IPS-NIHi11 (cell line): ENCODE measurements around the gene ZDHHC24.
A peak's percentile ranks its signal among the peaks of the same experiment; 100 is the strongest.

Experiments used
- DNase-seq: peaks from one replicate; pipeline ENCODE4 v3.0.0; 2012; ENCODE audit warnings: mixed read lengths, low spot score

The ZDHHC24 gene

DNA sequence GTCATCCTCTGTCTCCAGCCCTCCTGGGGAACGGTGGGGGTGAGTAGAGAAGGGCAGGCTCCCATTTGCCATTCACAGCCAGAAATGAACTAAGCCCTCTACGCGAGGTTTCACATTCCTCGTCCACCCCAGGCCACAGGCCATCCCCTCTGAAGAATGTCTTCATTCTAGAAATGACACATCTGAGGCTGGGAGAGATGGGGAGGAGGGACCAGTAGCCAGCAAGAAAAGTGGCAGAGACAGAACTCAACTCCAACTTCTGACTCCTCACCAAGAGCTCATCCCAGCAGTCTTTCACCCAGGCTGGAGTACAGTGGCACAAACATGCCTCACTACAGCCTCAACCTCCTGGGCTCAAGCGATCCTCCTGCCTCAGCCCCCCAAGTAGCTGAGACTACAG, 19.1 kb upstream of the ZDHHC24 start:
- DNase-seq = no peak

DNA sequence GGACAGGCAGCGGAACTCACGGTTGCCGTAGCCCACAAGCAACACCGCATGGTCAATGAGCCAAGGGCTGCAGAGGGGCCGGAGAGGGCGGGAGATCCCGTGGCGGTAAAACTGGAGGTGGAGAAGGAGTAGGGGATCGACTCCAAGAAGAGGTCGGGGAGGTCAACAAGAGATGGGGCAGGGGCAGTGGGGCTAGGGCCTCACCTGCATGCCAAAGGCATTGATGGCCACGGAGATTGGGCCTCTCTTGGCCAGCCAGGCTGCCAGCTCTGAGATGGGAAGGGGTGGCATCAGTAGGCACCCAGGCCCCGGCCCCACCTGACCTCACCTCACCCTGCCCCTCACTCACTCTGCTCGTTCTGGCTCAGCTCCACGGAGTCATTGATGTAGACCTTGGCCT, 18.7 kb upstream of the ZDHHC24 start:
- peak; percentile 7 for DNase-seq

DNA sequence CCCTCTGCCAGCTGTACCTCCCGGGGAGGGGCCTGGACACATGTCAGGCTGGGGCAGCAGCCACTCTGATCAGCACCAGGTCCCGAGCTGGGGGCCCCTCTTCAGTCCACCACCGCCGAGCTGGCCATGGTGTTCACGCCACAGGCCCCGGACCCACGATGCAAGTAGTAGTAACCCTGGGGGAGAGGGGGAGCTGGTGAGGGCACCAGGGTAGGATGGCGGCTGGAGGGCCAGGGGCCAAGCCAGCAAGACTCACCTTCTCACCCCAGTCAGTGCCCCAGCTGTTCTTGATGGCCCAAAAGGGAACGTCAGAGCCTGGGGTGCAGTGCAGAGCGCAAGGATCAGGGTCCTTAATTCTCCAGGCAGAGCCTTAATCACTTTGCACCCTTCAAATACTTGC, 18.0 kb upstream of the ZDHHC24 start:
- peak; percentile 8 for DNase-seq

DNA sequence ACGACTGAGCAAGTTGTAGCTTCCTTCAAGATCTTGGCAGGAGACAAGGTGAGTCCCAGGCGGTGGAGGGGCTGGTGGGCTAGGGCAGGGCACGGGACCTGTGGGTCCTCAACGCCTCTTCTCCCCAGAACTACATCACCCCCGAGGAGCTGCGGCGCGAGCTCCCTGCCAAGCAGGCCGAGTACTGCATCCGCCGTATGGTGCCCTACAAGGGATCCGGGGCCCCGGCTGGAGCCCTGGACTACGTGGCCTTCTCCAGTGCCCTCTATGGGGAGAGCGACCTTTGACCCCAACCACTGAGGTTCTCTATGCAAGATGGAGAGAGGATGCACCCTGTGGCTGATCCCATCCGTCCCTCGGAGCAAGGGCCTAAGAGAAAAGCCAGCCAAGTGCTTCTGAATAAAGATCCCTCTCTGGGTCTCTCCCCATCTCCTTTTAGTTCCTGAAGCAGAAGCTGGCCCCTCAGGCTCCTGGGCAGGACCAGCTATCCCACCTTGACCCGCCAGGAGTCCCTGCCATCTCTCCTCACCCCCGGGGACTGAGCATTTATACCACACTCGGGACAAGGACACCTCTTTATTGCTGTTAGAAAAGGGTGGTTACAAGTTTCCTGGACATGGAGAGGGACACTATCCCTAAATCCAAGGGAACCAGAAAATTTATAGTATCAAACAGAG, 17.2 kb upstream of the ZDHHC24 start:
- DNase-seq = peak; percentile 10

DNA sequence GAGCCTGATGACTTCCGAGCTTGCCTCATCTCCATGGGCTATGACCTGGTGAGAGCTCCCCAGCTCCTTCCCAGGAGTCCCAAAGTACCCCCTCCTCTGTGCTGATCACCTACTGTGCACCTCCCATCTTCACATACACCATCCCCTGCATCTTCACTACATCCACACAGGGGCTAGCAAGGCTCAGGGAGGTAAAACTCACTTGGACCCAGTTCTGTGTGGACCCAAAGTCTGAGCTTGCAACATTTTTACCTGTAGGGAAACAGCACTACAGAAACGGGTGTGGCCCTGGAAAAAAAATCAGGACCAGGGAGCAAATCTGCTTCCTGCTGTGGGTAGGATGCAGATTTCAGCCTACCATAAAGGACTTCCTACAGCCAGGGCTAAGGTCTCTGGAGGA, 16.4 kb upstream of the ZDHHC24 start:
- DNase-seq = no peak

DNA sequence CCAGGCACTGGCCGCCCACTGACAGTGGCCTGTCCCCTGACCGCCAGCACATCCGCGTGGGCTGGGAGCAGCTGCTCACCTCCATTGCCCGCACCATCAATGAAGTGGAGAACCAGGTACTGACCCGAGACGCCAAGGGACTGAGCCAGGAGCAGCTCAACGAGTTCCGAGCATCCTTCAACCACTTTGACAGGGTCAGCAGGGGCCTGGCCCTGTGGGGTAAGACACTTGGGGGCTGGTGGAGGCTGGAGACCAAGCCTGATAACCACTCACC, 16.1 kb upstream of the ZDHHC24 start:
- DNase-seq = no peak

DNA sequence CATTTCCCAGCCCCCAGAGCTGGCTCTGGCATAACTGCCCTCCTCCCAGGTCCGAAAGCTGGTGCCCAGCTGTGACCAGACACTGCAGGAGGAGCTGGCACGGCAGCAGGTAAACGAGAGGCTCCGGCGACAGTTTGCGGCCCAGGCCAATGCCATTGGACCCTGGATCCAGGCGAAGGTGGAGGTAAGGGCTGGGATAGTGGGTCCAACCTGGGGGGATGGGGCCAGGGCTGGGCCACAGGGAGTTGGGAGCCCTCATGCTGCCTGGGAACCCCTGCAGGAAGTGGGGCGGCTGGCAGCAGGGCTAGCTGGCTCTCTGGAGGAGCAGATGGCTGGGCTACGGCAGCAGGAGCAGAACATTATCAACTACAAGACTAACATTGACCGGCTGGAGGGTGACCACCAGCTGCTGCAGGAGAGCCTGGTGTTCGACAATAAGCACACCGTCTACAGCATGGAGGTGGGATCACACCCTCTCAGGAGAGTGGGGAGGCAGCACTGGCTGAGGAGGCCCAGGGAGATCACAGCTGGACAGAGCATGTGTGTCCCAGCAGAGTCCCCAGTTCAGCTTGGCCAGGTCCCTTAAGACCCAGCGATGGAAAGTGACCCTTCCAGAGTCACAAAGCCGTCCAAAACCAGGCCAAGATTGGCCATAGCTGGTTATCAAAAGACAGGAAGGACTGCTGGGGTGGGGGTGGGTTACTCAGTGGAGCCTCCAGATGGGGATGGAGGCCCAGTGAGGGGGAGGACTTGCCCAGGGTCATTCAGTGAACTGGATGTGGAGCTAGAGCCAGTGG, 15.5 kb upstream of the ZDHHC24 start:
- no peak for DNase-seq

DNA sequence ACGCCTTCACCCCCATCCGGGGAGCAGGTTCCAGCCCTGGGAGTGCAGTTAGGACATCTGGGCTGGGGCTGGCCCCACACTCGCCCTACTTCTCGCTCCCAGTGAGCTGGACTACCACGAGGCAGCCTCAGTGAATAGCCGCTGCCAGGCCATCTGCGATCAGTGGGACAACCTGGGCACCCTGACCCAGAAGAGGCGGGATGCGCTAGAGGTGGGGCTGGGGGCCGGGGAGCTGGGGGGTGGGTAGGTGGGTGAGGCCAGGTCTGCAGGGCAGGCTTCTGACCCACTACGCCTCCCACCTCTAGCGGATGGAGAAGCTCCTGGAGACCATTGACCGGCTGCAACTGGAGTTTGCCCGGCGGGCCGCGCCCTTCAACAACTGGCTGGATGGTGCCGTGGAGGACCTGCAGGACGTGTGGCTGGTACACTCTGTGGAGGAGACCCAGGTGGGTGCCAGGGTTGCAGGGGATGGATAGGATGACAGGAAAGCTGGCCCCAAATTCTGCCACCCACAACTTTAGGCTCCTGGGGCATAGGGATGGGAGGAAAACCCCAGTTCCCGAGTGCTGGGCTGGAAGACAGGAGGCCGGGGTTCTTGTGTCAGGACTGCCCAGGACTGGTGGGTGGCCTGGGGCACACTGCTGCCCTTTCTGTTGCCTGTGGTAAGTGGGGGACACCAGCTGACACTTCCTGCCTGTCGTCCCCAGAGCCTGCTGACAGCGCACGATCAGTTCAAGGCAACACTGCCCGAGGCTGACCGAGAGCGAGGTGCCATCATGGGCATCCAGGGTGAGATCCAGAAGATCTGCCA, 14.2 kb upstream of the ZDHHC24 start:
- DNase-seq = no peak

DNA sequence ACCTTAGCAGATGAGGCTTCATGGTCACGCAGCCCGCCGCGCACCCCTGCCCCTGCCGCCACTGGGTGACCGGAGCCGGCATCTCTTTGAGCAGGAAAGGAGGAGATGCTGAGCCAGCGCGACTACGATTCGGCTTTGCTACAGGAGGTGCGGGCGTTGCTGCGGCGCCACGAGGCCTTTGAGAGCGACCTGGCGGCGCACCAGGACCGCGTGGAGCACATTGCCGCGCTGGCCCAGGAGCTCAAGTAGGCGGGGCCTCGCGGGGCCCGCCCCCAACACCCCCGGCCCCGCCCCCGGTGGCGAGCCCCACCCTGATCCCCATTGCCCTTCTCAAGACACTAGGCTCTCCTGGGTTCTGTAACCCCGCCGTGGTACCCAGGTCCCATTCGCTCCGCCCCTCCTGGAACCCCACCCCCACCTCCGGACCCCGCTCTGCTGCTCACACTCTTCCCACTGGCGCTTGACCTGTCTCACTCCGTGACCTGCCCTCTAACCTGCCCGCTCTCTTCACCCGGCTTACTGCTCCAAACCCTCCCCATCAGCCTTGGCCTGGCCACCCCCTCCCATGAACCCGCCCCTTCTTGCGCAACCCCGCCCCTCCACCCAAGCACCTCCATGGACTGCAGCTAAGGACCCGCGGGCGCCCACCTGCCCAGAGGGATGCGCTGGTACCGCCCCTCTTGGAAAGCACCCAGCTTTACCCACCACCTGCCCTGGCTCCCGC, 13.5 kb upstream of the ZDHHC24 start:
- peak; percentile 87 for DNase-seq

DNA sequence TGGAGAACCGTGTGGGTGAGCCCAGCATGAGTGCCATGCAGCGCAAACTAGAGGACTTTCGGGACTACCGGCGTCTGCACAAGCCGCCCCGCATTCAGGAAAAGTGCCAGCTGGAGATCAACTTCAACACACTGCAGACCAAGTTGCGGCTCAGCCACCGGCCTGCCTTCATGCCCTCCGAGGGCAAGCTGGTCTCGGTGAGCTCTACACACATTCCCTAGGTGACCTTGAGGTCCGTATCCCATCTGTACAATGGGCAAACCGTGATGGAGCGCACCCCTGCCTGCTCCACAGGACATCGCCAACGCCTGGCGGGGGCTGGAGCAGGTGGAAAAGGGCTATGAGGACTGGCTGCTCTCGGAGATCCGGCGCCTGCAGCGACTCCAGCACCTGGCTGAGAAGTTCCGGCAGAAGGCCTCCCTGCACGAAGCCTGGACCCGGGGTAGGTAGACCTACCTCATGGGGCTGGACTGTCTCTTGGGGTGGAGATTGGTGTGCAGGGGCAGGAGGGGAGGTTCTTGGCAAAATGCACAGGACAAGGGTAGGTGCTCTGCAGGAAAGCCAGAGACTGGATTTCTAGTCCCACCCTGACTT, 12.0 kb upstream of the ZDHHC24 start:
- DNase-seq = peak; percentile 10

DNA sequence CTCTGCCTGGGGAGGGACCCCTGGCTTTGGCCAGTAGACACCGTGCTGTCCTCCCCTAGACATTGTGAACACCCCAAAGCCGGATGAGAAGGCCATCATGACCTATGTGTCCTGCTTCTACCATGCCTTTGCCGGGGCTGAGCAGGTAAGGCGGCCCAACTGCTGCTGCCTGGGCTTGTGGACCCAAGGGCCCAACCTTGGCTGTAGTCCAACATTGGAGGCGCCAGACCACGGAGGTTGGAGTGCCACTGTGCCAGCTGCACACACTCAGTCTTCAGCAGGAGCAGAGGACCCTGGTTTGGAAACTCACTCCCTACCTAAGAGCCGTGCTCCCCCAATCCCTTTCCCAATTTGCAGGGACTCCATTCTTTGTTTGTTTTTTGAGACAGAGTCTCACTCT, 10.2 kb upstream of the ZDHHC24 start:
- no peak for DNase-seq

DNA sequence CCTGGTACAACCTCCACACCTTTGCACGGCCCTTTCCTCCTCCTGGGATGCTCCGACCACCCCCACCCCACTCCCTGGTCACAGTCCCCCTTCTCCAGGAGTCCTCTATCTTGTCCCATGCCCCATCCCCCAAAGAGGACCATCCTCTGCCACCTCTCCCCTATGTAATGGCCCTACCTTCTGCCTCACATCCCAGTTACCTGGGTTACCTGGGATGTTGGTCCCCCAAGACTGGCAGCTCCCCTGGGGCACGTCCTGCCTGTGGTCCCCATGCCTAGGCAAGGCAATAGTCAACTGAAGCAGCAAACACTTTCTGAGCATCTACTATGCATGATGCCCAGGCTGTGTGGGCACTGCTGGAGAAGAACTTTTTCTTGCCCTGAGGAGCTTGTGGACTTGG, 9.6 kb upstream of the ZDHHC24 start:
- no peak for DNase-seq

DNA sequence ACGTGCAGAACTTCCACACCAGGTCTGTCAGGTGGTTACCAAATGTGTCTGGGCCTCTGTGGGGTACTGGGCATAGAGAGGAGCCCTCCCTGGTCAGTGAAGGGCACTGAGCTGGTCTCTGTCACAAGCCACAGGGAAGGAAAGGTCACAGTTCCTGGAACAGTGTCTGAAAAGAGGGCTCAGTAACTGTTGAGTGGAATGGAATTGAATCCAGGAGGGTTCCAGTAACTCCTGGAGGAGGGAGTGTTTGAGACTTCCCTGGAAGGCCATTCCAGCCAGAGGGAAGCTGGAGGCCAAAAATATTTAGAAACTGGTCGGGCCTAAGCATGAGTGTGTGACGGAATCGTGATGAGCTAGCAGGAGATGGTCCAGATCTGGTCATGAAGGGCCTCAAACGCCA, 8.8 kb upstream of the ZDHHC24 start:
- no peak for DNase-seq

DNA sequence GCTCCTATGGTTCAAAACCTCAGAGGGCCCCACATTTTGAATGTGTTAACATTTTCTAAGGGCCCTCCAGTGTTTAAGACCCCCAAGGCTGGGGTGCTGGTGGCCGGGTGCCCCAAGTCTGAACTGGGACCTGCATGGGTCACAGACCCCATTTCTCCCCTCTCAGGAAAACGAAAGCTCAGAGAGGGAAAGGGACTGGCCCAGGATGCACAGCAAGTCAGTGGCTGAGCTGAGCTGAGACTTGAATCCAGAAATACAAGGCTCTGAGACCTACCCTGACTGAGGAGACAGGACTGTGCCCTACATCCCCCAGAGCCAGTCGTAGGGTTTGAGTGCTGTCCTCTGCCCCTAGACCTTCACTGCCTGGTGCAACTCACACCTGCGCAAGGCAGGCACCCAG, 5.0 kb upstream of the ZDHHC24 start:
- DNase-seq = no peak

DNA sequence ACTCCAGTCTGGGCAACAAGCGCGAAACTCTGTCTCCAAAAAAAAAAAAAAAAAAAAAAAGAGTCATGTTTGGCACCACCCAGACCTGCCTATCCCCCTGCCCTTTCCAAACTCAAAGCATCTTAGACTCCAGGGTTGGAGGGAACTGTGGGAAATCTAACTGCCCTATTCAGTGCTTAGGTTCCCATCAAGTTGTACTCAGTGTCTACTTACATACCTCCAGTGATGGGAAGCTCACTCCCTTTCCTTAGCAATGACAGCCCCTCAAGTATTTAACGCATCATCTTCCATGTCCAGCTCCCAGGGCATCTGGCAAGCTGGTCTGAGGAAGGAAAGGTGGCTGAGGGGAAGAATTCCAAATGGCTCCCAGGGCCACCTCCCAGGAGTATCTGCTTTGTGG, 3.8 kb upstream of the ZDHHC24 start:
- DNase-seq = no peak

DNA sequence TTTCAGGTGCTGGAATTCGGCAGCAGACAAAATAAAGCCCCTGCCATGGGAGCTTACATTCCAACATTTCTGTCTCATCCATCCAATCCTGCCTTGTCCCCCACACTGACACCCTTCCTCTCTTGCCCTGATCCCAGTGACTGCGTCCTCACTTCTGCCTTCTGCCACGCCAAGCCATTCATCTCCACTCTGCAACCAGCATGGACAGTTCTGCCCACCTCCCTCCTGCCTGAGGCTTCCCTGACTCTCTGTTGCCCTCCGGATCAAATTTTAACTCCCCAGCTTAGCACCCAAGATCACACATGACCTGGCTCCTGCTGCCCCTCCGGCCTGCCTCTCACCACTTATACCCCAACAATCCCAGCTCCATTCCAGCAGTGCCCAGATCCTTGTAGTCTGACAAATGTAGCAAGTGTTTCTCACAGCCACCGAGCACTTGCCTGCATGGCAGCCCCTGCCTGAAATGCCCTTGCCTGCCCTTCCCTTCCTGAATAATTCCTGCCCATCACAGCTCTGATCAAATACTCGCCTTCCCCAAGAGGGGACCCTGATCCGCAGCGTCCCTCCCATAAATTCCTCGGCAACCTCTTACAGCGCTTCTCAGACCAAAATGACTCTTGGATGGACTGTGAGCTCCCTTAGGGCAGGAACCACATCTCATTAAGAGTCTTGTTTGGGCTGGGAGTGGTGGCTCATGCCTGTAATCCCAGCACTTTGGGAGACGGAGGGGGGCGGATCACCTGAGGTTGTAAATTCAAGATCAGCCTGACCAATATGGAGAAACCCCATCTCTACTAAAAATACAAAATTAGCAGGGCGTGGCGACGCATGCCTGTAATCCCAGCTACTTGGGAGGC, 3.2 kb upstream of the ZDHHC24 start:
- no peak for DNase-seq

DNA sequence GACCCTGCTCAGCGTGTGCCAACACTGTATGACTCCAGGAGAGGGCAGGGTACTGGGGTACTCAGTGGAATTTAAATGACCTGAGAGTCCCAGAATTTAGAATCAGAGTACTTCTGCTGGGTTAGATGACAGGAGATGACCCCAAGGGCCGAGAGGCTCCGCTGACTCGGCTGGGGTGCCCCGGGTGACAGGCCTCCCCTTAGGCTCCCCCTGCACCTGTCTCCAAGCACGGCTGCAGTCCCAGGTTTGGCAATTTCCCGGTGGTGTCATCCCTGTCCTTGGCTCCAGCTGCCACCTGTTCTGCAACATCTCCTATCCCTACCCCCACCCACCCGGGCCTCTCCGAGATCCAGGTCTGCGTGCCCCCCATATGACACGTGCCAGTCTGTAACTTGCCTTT, 2.2 kb upstream of the ZDHHC24 start:
- no peak for DNase-seq

DNA sequence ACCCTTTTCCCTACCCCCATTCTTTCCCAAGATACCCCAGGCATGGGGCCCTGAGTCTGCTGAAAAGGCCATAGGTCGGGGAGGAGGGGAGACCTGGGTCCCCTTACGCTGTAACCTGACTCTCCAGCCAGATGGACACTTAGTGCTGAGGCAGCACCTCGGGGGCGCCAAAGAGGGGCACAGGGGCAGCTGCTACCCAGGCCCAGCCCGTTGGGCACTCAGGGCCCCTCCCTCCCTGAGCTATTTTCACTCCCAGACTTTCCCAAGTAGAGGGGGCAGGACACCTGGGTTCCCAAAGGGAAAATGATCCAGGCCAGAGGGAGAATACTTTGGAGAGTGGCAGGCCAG, 1.8 kb upstream of the ZDHHC24 start:
- peak; percentile 79 for DNase-seq

DNA sequence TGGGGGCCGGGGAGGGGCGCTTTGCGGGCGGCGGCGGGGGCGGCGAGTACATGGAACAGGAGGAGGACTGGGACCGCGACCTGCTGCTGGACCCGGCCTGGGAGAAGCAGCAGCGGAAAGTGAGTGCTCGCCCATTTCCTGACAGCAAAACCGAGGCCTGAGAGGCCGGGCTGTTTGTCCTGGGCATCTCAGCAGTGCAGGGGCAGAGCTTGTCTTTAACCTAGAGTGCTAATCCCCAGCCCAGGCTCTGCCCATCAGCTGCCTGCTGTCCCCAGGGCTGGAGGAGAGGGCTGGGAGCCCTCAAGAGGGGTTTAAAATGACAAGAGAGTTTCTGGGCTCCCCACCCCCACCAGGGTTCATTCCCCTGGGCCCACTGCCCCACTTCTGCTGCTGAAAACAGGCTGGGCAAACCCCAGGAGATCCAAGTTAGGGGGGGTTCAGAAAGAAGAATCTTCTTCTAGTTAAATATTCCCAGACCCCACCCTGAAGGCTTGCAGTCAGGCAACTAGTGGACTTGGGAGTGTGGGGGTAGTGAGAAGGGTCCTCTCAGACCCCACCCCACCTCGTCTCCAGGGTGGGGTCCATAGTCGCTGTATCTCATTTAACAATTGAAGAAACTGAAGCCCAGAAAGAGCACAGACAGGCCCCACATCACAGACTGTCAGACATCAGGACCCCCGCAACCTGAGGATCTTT, 1.3 kb upstream of the ZDHHC24 start:
- DNase-seq = no peak

DNA sequence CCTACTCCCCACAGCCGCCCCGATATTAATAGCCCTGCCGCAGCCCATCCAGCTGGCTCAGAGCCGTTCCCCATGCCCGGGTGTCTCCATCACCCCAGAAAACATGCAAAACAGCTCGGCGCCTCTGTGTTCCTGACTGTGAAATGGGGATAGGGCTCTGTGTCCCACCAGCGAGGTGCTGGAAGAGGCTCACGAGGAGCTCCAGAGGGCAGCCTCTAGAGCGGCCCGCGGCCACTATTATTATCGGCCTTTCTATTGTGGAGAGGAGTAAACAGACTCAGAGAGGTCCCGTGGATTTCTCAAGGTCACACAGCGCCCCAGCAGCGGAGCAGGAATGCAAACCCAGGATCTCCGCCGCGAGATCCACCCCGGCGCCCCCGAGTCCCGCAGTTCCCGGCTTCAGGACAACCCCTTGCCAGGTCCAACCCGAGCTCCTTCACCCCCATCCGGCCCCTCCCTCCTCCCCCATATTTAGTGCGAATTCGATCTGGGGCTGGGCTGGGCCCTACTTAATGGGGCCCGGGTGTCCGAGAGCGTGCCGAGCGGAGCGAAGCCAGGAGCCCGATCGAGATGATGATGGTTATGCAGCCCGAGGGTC, 619 bp upstream of the ZDHHC24 start, which contains the start of gene ACTN3:
Gene ACTN3, plus strand, starts transcription at position 536 of the 598 bp plus-strand sequence. Its CDS starts 35 bp downstream, at position 571.
- DNase-seq = peak; percentile 86
